Measurements from ENCODE around the gene OSBPL3.

DNA sequence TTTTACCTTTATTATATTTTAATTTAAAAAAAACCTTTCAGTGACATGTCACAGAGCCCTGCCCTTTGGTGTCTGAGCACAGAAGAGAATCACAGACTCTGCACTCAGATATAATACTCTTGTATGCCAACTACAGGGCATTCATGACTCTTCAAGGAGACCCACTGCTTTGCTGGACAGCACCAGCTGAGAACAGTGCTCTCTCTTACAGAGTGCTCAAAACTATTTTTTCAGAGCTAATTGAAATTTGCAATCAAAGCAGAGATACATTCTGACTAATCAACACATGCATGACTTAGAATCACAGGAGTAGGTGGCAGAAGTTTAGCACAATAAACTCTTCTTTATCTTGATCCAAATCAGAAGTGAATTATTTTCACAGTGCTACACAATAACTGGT, 99.1 kb downstream of the OSBPL3 start:
- no peak for TF ChIP-seq NFIC (IDR thresholded peaks at IDR 0.05)
- TF ChIP-seq, protein P1, sequence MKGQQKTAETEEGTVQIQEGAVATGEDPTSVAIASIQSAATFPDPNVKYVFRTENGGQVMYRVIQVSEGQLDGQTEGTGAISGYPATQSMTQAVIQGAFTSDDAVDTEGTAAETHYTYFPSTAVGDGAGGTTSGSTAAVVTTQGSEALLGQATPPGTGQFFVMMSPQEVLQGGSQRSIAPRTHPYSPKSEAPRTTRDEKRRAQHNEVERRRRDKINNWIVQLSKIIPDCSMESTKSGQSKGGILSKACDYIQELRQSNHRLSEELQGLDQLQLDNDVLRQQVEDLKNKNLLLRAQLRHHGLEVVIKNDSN (IDR thresholded peaks at IDR 0.05): no peak
- no peak for TF ChIP-seq EP300 (IDR thresholded peaks at IDR 0.05; ENCODE audit: borderline replicate concordance)
- no peak for TF ChIP-seq CREB1 (IDR thresholded peaks at IDR 0.05; ENCODE audit: low read depth)
- no peak for TF ChIP-seq FOXM1 (IDR thresholded peaks at IDR 0.05; ENCODE audit: borderline replicate concordance, low read depth)
- no peak for TF ChIP-seq TCF12 (IDR thresholded peaks at IDR 0.05; ENCODE audit: low read depth)
- TF ChIP-seq YY1 (IDR thresholded peaks at IDR 0.05; ENCODE audit: low read depth): no peak
- no peak for TF ChIP-seq TEAD4 (IDR thresholded peaks at IDR 0.05)
- no peak for TF ChIP-seq RAD21 (IDR thresholded peaks at IDR 0.05; ENCODE audit: low read depth)
- TF ChIP-seq REST (IDR thresholded peaks at IDR 0.05; ENCODE audit: low read depth): peak; percentile 66
- no peak for TF ChIP-seq ZBTB7A (IDR thresholded peaks at IDR 0.05; ENCODE audit: low read depth)
- TF ChIP-seq EGR1 (IDR thresholded peaks at IDR 0.05): no peak
- TF ChIP-seq MAX (IDR thresholded peaks at IDR 0.05): no peak
